ENCODE results near the gene FBN1.

FBN1 gene

GRCh38 chr15:48652510-48653076, 7.1 kb upstream of the FBN1 start:
- DNase-seq (ENCODE audit: low read depth, low spot score): no peak

- no peak for DNase-seq (ENCODE audit: low read depth, low spot score)
Measured at GRCh38 chr15:48650931-48651330, 5.4 kb upstream of the FBN1 start.

GRCh38 chr15:48647962-48648361, 2.5 kb upstream of the FBN1 start:
- DNase-seq (ENCODE audit: low read depth, low spot score): no peak

GRCh38 chr15:48646331-48646730, 822 bp upstream of the FBN1 start:
- no peak for DNase-seq (ENCODE audit: low read depth, low spot score)

GRCh38 chr15:48644827-48645557, 517 bp downstream of the FBN1 start:
- no peak for DNase-seq (ENCODE audit: low read depth, low spot score)

GRCh38 chr15:48644467-48644826, 1.1 kb downstream of the FBN1 start:
- no peak for DNase-seq (ENCODE audit: low read depth, low spot score)

GRCh38 chr15:48643776-48644466, 1.6 kb downstream of the FBN1 start:
- DNase-seq (ENCODE audit: low read depth, low spot score): no peak

GRCh38 chr15:48643206-48643605, 2.3 kb downstream of the FBN1 start:
- DNase-seq (ENCODE audit: low read depth, low spot score): no peak

GRCh38 chr15:48642795-48643194, 2.7 kb downstream of the FBN1 start:
- no peak for DNase-seq (ENCODE audit: low read depth, low spot score)

- DNase-seq (ENCODE audit: low read depth, low spot score): no peak
Measured at GRCh38 chr15:48641416-48641815, 4.1 kb downstream of the FBN1 start.

- DNase-seq (ENCODE audit: low read depth, low spot score): no peak
Measured at GRCh38 chr15:48638963-48639362, 6.5 kb downstream of the FBN1 start.

- no peak for DNase-seq (ENCODE audit: low read depth, low spot score)
Measured at GRCh38 chr15:48637639-48638038, 7.9 kb downstream of the FBN1 start.

GRCh38 chr15:48636511-48636910, 9.0 kb downstream of the FBN1 start:
- no peak for DNase-seq (ENCODE audit: low read depth, low spot score)

GRCh38 chr15:48634893-48635292, 10.6 kb downstream of the FBN1 start:
- DNase-seq (ENCODE audit: low read depth, low spot score): no peak

- no peak for DNase-seq (ENCODE audit: low read depth, low spot score)
Measured at GRCh38 chr15:48634096-48634495, 11.4 kb downstream of the FBN1 start.

GRCh38 chr15:48632651-48633050, 12.9 kb downstream of the FBN1 start:
- DNase-seq (ENCODE audit: low read depth, low spot score): no peak

GRCh38 chr15:48631176-48631770, 14.2 kb downstream of the FBN1 start:
- DNase-seq (ENCODE audit: low read depth, low spot score): no peak

- no peak for DNase-seq (ENCODE audit: low read depth, low spot score)
Measured at GRCh38 chr15:48630245-48630644, 15.3 kb downstream of the FBN1 start.

- no peak for DNase-seq (ENCODE audit: low read depth, low spot score)
Measured at GRCh38 chr15:48628832-48629231, 16.7 kb downstream of the FBN1 start.

- DNase-seq (ENCODE audit: low read depth, low spot score): no peak
Measured at GRCh38 chr15:48627260-48627940, 18.1 kb downstream of the FBN1 start.

GRCh38 chr15:48625126-48625525, 20.4 kb downstream of the FBN1 start:
- no peak for DNase-seq (ENCODE audit: low read depth, low spot score)

- DNase-seq (ENCODE audit: low read depth, low spot score): no peak
Measured at GRCh38 chr15:48624700-48625099, 20.8 kb downstream of the FBN1 start.
